Muscle of leg (tissue), 11 donors: ENCODE measurements around the gene DNAH2. TPM values are rescaled to one million over a fixed set of nuclear protein-coding genes. Genes with fewer than 3 reads are reported as not detected.
A peak's percentile ranks its signal among the peaks of the same experiment; 100 is the strongest.
"Not testable (repeated sequence)": the region's sequence is repeated elsewhere in the genome, so short reads cannot be mapped to it uniquely, and the experiment has no call there.

ENCODE experiments used
- DNase-seq: peaks from one replicate; pipeline ENCODE4 v3.0.0; 2013
- H3K27ac ChIP-seq: one replicate; pipeline ENCODE4 v1.5.1; 2013; ENCODE audit warnings: mild to moderate bottlenecking, low read length, control low read depth
- H3K27me3 ChIP-seq: one replicate; pipeline ENCODE4 v1.6.1; 2013; ENCODE audit warnings: low read length; ENCODE audit not compliant: control insufficient read depth, insufficient read depth
- H3K36me3 ChIP-seq: one replicate; pipeline ENCODE4 v1.6.1; 2013; ENCODE audit warnings: low read length; ENCODE audit not compliant: control insufficient read depth, insufficient read depth
- H3K4me1 ChIP-seq: one replicate; pipeline ENCODE4 v1.6.1; 2013; ENCODE audit warnings: low read length; ENCODE audit not compliant: control insufficient read depth, insufficient read depth
- H3K4me3 ChIP-seq: one replicate; pipeline ENCODE4 v1.5.1; 2013; ENCODE audit warnings: low read length, control low read depth
- H3K9me3 ChIP-seq: replicated peaks from 2 replicates; pipeline ENCODE4 v1.6.1; 2013; ENCODE audit warnings: low read depth, low read length; ENCODE audit not compliant: control insufficient read depth
- WGBS: methylation state at CpG from one replicate; pipeline ENCODE4 v1.1.5; 2013; ENCODE audit warnings: missing lambda C conversion rate; ENCODE audit not compliant: insufficient coverage; 5-methylcytosine and 5-hydroxymethylcytosine counted together
- polyA plus RNA-seq, 8 donors: library from polyadenylated mRNA; unstranded; fragments of 120-200 nt; gene quantifications; one replicate each; pipeline versions ENCODE4 v1.2.1 to v1.2.3, GENCODE V29; 2013; ENCODE audit warnings: inconsistent platforms in 1 of 8, low replicate concordance in 1 of 8; ENCODE audit not compliant: insufficient read length in 8 of 8, insufficient read depth in 1 of 8
- total RNA-seq: library from RNA; stranded (reverse); fragments of 120-200 nt; gene quantifications from one replicate; pipeline ENCODE4 v1.2.4, GENCODE V29; 2013

The DNAH2 gene
- total and polyA plus RNA-seq, 9 donors = 3.9 to 18.3 (median 6.2) TPM

- Histone ChIP-seq H3K9me3 (no peaks in the 10 kb centered on the region), H3K27ac (no peak overlapping the region), H3K4me3 (no peak overlapping the region), H3K4me1 (peaks cover 2% of the 10 kb centered on the region), H3K27me3 (no peaks in the 10 kb centered on the region), H3K36me3 (peaks cover 4% of the 10 kb centered on the region)
- 74% methylated on average over 11 of the region's 13 CpGs for WGBS
- no peak for DNase-seq
Observed at GRCh38 chr17:7798839-7799238, 81.3 kb downstream of the DNAH2 start.

- Histone ChIP-seq H3K4me1 (peaks cover 2% of the 10 kb centered on the region), H3K36me3 (peaks cover 2% of the 10 kb centered on the region), H3K4me3 (no peak overlapping the region), H3K9me3 (no peaks in the 10 kb centered on the region), H3K27ac (no peak overlapping the region), H3K27me3 (peaks cover 6% of the 10 kb centered on the region)
- DNase-seq = peak; percentile 27
- WGBS = 37% methylated on average over 4 of the region's 13 CpGs
Observed at GRCh38 chr17:7803981-7804380, 86.4 kb downstream of the DNAH2 start.

- Histone ChIP-seq H3K9me3 (no peaks in the 10 kb centered on the region), H3K4me1 (peaks cover 2% of the 10 kb centered on the region), H3K27me3 (peaks cover 6% of the 10 kb centered on the region), H3K36me3 (peaks cover 2% of the 10 kb centered on the region), H3K4me3 (no peak overlapping the region), H3K27ac (no peak overlapping the region)
- WGBS = 75% methylated on average over 3 of the region's 6 CpGs
- peak; percentile 22 for DNase-seq
Observed at GRCh38 chr17:7806587-7806986, 89.0 kb downstream of the DNAH2 start.

GRCh38 chr17:7807206-7807605, 89.7 kb downstream of the DNAH2 start:
- peaks cover 2% of the 10 kb centered on the region for H3K36me3 ChIP-seq
- no peaks in the 10 kb centered on the region for H3K9me3 ChIP-seq
- H3K4me3 ChIP-seq = no peak overlapping the region
- H3K4me1 ChIP-seq = peaks cover 2% of the 10 kb centered on the region
- no peak overlapping the region for H3K27ac ChIP-seq
- WGBS = 85% methylated on average over 16 of the region's 21 CpGs
- no peak for DNase-seq
- H3K27me3 ChIP-seq = peaks cover 6% of the 10 kb centered on the region

GRCh38 chr17:7809086-7809790, 91.7 kb downstream of the DNAH2 start:
- H3K27me3 ChIP-seq = peaks cover 3% of the 10 kb centered on the region
- H3K4me1 ChIP-seq = no peaks in the 10 kb centered on the region
- H3K9me3 ChIP-seq = no peaks in the 10 kb centered on the region
- no peak overlapping the region for H3K27ac ChIP-seq
- H3K4me3 ChIP-seq = no peak overlapping the region
- 48% methylated on average over 7 of the region's 11 CpGs for WGBS
- no peak for DNase-seq
- H3K36me3 ChIP-seq = peaks cover 2% of the 10 kb centered on the region

GRCh38 chr17:7809791-7810343, 92.3 kb downstream of the DNAH2 start:
- not testable (repeated sequence) for H3K4me3 ChIP-seq
- WGBS = 64% methylated on average over 3 of the region's 9 CpGs

GRCh38 chr17:7811251-7811650, 93.7 kb downstream of the DNAH2 start:
- peaks cover 3% of the 10 kb centered on the region for H3K27me3 ChIP-seq
- H3K4me3 ChIP-seq = no peak overlapping the region
- no peak overlapping the region for H3K27ac ChIP-seq
- no peaks in the 10 kb centered on the region for H3K36me3 ChIP-seq
- no peaks in the 10 kb centered on the region for H3K9me3 ChIP-seq
- no peak for DNase-seq
- WGBS = 100% methylated on average over 1 of the region's 3 CpGs
- H3K4me1 ChIP-seq = no peaks in the 10 kb centered on the region

More at GRCh38 chr17:7809791-7810343, 92.3 kb downstream of the DNAH2 start:
- not testable (repeated sequence) for H3K27ac ChIP-seq, H3K27me3 ChIP-seq, DNase-seq, H3K36me3 ChIP-seq, H3K9me3 ChIP-seq, H3K4me1 ChIP-seq

- DNase-seq = no peak
- H3K9me3 ChIP-seq = no peaks in the 10 kb centered on the region
- H3K4me1 ChIP-seq = no peaks in the 10 kb centered on the region
- H3K27ac ChIP-seq = no peak overlapping the region
- WGBS = 100% methylated on average over 1 of the region's 5 CpGs
- H3K4me3 ChIP-seq = no peak overlapping the region
- H3K27me3 ChIP-seq = no peaks in the 10 kb centered on the region
- H3K36me3 ChIP-seq = no peaks in the 10 kb centered on the region
Observed at GRCh38 chr17:7814969-7815368, 97.4 kb downstream of the DNAH2 start.

GRCh38 chr17:7816926-7817642, 99.5 kb downstream of the DNAH2 start:
- no peak for DNase-seq
- no peak overlapping the region for H3K27ac ChIP-seq
- H3K9me3 ChIP-seq = no peaks in the 10 kb centered on the region
- no peaks in the 10 kb centered on the region for H3K36me3 ChIP-seq
- 69% methylated on average over 10 of the region's 10 CpGs for WGBS
- H3K27me3 ChIP-seq = no peaks in the 10 kb centered on the region
- no peak overlapping the region for H3K4me3 ChIP-seq
- no peaks in the 10 kb centered on the region for H3K4me1 ChIP-seq

GRCh38 chr17:7817643-7817964, 100.1 kb downstream of the DNAH2 start:
- Histone ChIP-seq H3K4me3 (no peak overlapping the region), H3K27me3 (no peaks in the 10 kb centered on the region), H3K36me3 (no peaks in the 10 kb centered on the region), H3K4me1 (no peaks in the 10 kb centered on the region), H3K9me3 (no peaks in the 10 kb centered on the region), H3K27ac (no peak overlapping the region)
- WGBS = 92% methylated on average over 8 of the region's 9 CpGs
- DNase-seq = no peak
